ENCODE measurements around the gene MYH6.
"Not testable (repeated sequence)": the region's sequence is repeated elsewhere in the genome, so short reads cannot be mapped to it uniquely, and the experiment has no call there.

Gene MYH6

GRCh38 chr14:23435543-23436326 lies 27.7 kb upstream of the MYH6 start, which contains the start of gene MYH7:
TSS of gene MYH7 (minus strand) at chr14:23435660. CDS start at chr14:23433732, 1,928 bp downstream.
- DNase-seq (ENCODE audit: low read depth), result no peak

DNA sequence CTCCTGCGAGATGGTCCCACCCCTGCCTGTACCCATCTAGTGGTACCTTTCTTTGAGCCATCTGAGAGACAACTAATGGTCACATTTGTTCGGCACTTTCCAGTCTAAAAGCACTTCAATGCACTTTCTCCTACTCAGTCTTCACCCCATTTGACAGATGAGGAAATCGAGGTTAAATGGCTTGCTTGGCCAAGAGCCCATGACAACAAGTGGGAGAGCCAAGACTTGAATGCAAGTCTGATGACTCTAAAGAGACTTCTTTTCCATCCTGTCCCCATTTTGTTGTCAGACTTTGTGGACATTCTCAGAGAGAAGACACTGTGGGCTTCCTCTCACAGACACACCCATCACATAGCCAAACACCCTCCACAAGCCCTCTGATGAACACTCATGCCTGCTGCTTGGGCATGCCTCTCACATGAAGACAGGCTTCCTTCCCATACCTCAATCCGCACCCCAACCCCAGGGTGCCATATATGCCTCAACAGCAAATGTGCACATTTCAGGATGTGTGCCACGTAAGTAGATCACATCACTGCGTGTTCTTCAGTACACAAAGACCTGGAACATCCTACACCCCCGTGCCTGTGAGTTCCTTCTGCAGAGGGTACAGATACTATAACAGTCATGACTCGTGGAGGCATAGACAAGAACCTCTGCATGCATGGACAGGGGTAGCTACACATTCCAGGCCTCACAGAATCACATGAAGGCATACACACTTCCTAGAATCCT lies 26.6 kb upstream of the MYH6 start:
- no peak for DNase-seq (ENCODE audit: low read depth)

DNA sequence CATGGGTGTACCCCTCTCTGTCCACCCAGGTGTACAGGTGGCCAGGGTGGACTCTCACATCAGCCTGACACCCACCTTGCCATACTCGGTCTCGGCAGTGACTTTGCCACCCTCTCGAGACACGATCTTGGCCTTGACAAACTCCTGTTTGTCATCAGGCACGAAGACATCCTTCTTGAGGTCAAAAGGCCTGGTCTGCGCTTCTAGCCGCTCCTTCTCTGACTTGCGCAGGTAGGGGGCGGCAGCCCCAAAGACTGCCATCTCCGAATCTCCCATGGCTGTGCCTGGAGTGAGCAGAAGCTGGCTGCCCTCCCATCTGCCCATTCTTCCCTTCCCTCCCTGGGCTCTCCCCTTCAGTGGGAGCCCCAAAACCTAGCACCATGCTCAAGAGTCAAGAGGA lies 25.4 kb upstream of the MYH6 start:
- no peak for DNase-seq (ENCODE audit: low read depth)

GRCh38 chr14:23432946-23433345 lies 24.9 kb upstream of the MYH6 start:
- DNase-seq (ENCODE audit: low read depth), result no peak

DNA sequence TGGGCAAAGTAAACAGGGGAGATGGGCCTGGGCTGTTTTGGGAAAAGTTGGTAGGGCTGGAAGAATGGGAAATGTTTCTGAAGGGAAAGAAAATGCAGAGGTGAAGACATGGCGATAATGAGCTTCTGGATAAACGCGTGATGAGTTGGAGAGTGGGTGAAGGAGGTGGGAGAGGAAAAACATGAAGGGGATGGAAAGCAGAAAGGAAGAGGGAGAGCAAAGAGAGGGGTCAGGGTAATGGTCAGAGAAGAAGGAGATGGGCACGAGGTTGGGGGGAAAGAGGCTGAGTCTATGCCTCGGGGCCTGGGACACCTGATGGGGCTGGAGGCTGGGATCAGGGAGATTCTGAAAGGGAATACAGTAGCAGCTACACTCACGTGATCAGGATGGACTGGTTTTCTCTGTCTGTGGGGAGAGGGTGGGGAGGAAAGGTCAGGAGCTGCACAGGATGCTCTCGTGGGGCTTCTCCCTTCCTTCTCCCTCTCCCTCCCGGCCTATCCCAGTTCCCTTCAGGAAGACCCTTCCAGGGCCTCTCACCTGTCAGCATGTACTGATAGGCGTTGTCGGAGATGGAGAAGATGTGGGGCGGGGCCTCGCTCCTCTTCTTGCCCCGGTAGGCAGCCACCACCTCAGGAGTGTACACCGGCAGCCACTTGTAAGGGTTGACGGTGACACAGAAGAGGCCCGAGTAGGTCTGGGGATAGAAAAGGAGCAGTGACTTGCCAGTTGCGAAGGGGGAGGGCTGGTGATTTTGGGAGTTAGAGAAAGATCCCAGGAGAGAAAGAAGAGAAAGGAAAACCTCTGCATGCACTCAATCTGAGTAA lies 24.2 kb upstream of the MYH6 start:
- no peak for DNase-seq (ENCODE audit: low read depth)

GRCh38 chr14:23431486-23431885 lies 23.4 kb upstream of the MYH6 start:
- no peak for DNase-seq (ENCODE audit: low read depth)

GRCh38 chr14:23430723-23431085 lies 22.6 kb upstream of the MYH6 start:
- DNase-seq (ENCODE audit: low read depth), result no peak

DNA sequence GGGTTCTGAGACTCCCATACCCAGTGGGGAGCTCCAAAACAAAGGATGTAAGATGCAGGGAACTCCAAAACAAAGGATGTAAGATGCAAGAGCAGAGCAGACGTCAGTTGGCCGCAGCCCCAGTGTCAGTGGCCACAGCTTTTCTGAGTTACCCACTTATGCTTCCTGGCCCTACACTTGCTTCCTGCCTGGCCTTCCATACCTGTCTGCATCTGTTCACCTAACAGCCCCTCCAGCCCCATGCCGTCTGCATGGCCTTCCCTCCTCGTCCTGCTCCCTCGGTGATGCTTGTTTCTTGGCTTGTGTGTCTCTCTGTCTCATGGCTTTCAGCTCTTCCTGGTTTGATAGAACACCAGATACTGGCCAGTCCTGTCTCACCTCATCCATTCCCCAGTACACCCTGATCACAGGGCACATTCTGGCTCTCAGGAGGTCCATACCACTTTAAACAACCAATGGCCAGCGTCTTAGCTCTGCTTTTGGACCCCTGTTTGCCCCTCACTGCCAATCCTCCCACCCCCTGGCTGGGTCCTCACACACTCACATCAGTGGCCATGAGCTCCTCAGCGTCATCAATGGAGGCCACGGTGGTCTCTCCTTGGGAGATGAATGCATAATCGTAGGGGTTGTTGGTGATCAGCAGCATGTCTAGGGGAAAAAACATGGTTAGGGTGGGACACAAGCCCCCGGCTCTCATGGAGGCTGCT lies 22.1 kb upstream of the MYH6 start:
- DNase-seq (ENCODE audit: low read depth), result no peak

- no peak for DNase-seq (ENCODE audit: low read depth)
Measured at GRCh38 chr14:23428686-23429495, 20.8 kb upstream of the MYH6 start.

DNA sequence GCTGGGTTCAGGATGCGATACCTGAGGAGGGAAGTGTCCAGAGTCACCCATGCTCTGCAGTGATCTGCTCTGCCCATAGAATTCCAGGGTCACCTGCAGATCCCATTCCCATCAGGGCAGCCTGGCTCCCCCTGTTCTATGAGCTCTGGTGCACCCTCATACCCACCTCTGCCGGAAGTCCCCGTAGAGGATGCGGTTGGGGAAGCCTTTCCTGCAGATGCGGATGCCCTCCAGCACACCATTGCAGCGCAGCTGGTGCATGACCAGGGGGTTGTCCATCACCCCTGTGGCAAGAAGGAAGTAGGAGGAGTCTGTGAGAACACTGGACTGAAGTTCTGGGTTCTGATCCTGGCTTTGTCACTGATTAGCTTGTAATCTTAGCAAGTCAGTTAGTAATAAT lies 17.7 kb upstream of the MYH6 start:
- not testable (repeated sequence) for DNase-seq (ENCODE audit: low read depth)

DNA sequence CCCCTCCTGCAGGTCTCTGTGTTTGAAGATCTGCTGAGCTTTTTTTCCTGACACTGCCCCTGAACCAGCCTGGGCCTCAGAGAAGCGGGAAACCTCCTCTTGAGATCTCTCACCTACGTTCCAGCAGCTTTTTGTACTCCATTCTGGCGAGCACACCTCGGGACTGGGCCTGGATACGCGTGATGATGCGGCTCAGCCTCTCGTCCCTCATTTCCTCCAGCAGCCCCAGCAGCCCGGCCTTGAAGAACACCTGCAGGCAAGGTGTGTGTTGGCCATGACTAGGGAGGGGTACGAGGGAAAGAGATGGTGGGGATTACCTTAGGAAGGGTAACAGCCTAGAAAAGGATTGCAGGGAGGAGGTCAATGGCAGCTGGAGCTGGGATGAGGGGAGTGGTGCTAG lies 17.1 kb upstream of the MYH6 start:
- no peak for DNase-seq (ENCODE audit: low read depth)

- DNase-seq (ENCODE audit: low read depth), result no peak
Measured at GRCh38 chr14:23423657-23424056, 15.6 kb upstream of the MYH6 start.

DNA sequence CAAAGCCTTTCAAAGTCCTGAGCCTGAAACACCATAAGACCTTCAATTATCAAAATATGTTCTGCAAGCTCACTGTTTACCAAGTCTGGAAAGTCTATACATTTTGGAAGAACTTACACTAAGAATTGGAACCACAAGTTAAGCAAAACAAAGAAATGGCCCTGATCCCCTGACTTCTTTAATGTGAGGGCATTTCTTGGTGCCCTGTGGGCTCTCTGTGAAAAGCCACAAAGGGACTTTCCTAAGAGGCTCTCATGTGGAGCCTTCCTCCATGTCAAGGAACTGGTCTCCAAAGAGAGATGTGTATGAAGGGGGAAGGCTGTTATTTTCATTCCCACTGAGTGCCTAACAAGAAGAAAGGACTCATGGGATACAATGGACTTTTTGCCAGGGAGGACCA lies 13.5 kb upstream of the MYH6 start:
- DNase-seq (ENCODE audit: low read depth), result no peak

DNA sequence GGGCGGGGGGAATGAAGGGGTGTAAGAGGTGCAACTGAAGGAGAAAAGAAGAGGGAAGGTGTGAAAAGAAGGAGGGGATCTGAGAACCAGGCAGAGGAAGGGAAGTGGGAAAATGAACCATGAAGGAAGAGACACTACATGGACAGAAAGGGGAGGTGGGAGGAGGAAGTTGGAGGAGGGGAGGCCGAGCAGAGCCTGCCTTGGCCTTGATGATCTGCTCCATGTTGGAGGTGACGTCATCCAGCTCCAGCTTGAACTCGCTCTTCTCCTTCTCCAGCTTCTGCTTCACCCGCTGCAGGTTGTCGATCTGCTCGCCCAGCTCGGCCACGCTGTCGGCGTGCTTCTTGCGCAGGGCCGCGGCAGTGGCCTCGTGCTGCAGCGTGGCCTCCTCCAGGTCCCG lies 11.6 kb upstream of the MYH6 start:
- DNase-seq (ENCODE audit: low read depth), result not testable (repeated sequence)

GRCh38 chr14:23418021-23418420 lies 9.9 kb upstream of the MYH6 start:
- DNase-seq (ENCODE audit: low read depth), result no peak

- not testable (repeated sequence) for DNase-seq (ENCODE audit: low read depth)
Measured at GRCh38 chr14:23417269-23417668, 9.2 kb upstream of the MYH6 start.

GRCh38 chr14:23416801-23417200 lies 8.7 kb upstream of the MYH6 start:
- DNase-seq (ENCODE audit: low read depth), result no peak

DNA sequence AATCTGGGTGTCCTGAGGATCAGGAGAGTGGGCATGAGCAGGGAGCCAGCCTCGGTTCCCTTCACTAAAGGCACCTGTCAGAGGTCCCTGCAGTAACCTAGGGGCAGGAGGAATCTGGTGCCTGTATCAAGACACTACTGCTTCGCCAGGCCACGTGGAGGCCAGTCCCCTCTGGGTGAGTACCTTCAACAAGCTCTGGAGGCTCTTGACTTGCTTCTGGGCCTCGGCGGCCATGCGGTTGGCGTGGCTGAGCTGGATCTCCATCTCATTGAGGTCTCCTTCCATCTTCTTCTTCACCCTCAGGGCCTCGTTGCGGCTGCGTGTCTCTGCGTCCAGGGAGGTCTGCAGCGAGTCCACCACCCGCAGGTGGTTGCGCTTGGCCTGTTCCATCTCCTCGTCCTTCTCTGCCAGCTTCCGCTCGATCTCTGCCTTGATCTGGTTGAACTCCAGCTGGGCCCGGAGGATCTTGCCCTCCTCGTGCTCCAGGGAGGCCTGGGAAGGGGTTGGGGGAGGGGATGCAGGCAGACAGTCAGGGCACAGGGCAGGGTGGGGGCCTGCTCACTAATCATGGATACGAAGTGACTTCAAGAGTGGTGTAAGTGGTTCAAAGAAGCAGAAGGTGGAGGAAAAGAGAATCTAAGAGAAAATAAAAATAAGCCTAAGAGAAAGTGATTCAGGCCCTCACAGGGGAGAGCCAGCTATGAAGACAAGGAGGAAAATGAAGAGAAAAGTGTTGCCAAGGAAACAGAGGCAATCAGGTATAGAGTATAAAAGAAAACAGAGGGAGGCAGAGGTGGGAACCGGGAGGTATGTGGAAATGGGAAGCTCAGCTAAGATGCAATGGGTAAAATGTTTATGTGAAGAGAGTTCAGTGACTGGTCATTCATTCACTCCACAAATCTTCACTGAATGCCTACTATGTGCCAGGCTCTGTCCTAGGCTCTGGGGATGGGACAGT lies 8.0 kb upstream of the MYH6 start:
- DNase-seq (ENCODE audit: low read depth), result no peak

GRCh38 chr14:23414906-23415820 lies 7.1 kb upstream of the MYH6 start:
- no peak for DNase-seq (ENCODE audit: low read depth)
